KG1 (cell line): ENCODE measurements around the gene SGMS1.

ENCODE experiments used
- DNase-seq: peaks from one replicate; lab custom pipeline; 2025; lab: John Stamatoyannopoulos, UW

SGMS1 gene

GRCh38 chr10:50334273-50334672 is 289.5 kb downstream of the SGMS1 start:
- DNase-seq: no peak

GRCh38 chr10:50333872-50334271 is 289.9 kb downstream of the SGMS1 start:
- DNase-seq: no peak

GRCh38 chr10:50332108-50332842 is 291.5 kb downstream of the SGMS1 start:
- DNase-seq: no peak

- DNase-seq: no peak
Observed at GRCh38 chr10:50331486-50331885, 292.3 kb downstream of the SGMS1 start.

- no peak for DNase-seq
Observed at GRCh38 chr10:50326757-50327701, 296.7 kb downstream of the SGMS1 start.

GRCh38 chr10:50326172-50326555 is 297.6 kb downstream of the SGMS1 start:
- DNase-seq: no peak

- no peak for DNase-seq
Observed at GRCh38 chr10:50325449-50326171, 298.1 kb downstream of the SGMS1 start.

GRCh38 chr10:50324680-50325393 is 298.9 kb downstream of the SGMS1 start:
- no peak for DNase-seq

- DNase-seq: no peak
Observed at GRCh38 chr10:50324046-50324445, 299.7 kb downstream of the SGMS1 start.

- DNase-seq: no peak
Observed at GRCh38 chr10:50322077-50322476, 301.7 kb downstream of the SGMS1 start.

- DNase-seq: no peak
Observed at GRCh38 chr10:50318129-50318528, 305.6 kb downstream of the SGMS1 start.

GRCh38 chr10:50316695-50317648 is 306.8 kb downstream of the SGMS1 start:
- DNase-seq: no peak

- DNase-seq: no peak
Observed at GRCh38 chr10:50316174-50316573, 307.6 kb downstream of the SGMS1 start.

GRCh38 chr10:50315424-50315823 is 308.3 kb downstream of the SGMS1 start:
- no peak for DNase-seq

- DNase-seq: no peak
Observed at GRCh38 chr10:50314169-50315071, 309.3 kb downstream of the SGMS1 start.

GRCh38 chr10:50312464-50313437 is 311.0 kb downstream of the SGMS1 start:
- no peak for DNase-seq

GRCh38 chr10:50310560-50311174 is 313.1 kb downstream of the SGMS1 start:
- no peak for DNase-seq

GRCh38 chr10:50309342-50309741 is 314.4 kb downstream of the SGMS1 start:
- DNase-seq: no peak
